Nephron (organoid): Measurements from ENCODE around the gene IFI44L.

Experiments used
- H3K27ac Mint-ChIP-seq, 3 experiments: 2 replicates each; pipeline ENCODE4 v1.8.0; 2020; ENCODE audit warnings: mixed read lengths in 3 of 3, mild to moderate bottlenecking in 2 of 3, moderate library complexity in 1 of 3
- H3K27me3 Mint-ChIP-seq: 2 replicates; pipeline ENCODE4 v1.8.0; 2021; ENCODE audit warnings: low read depth, mild to moderate bottlenecking, moderate library complexity, mixed read lengths
- H3K36me3 Mint-ChIP-seq: 2 replicates; pipeline ENCODE4 v1.8.0; 2020; ENCODE audit warnings: low read depth, mixed read lengths
- H3K4me1 Mint-ChIP-seq: 2 replicates; pipeline ENCODE4 v1.8.0; 2020; ENCODE audit warnings: mixed read lengths
- H3K4me3 Mint-ChIP-seq, 3 experiments: 2 replicates each; pipeline ENCODE4 v1.8.0; 2020; ENCODE audit warnings: mild to moderate bottlenecking in 3 of 3, mixed read lengths in 3 of 3, moderate library complexity in 2 of 3
- H3K9me3 Mint-ChIP-seq: 2 replicates; pipeline ENCODE4 v1.8.0; 2020; ENCODE audit warnings: mixed read lengths
- CTCF ChIP-seq, 3 experiments: fragments of 200-600 bp; sonication (generic); IDR thresholded peaks; one replicate each; pipeline ENCODE4 v1.5.0; 2021; ENCODE audit warnings: antibody characterized with exemption in 3 of 3; ENCODE audit not compliant: unreplicated experiment in 3 of 3

Gene IFI44L

GRCh38 chr1:78622548-78622947, 2.3 kb downstream of the IFI44L start:
- Mint-ChIP-seq H3K4me3 (peak overlapping the region in 2 of 3 experiments; percentile 40 to 75), H3K36me3 (no peaks in the 10 kb centered on the region), H3K4me1 (peaks cover 31% of the 10 kb centered on the region), H3K9me3 (no peaks in the 10 kb centered on the region), H3K27ac (peak overlapping the region in 2 of 3 experiments; percentile 18 to 83), H3K27me3 (peaks cover 3% of the 10 kb centered on the region)
- TF ChIP-seq CTCF (IDR thresholded peaks at IDR 0.05; ENCODE audit: unreplicated experiment in 3 of 3) = no peak

GRCh38 chr1:78624035-78624434, 3.8 kb downstream of the IFI44L start:
- H3K27me3 Mint-ChIP-seq = peaks cover 3% of the 10 kb centered on the region
- TF ChIP-seq CTCF (IDR thresholded peaks at IDR 0.05; ENCODE audit: unreplicated experiment in 3 of 3) = no peak
- H3K27ac Mint-ChIP-seq = no peak overlapping the region
- no peak overlapping the region for H3K4me3 Mint-ChIP-seq
- H3K36me3 Mint-ChIP-seq = no peaks in the 10 kb centered on the region
- H3K4me1 Mint-ChIP-seq = peaks cover 20% of the 10 kb centered on the region
- no peaks in the 10 kb centered on the region for H3K9me3 Mint-ChIP-seq

GRCh38 chr1:78627321-78627720, 7.1 kb downstream of the IFI44L start:
- Mint-ChIP-seq H3K27me3 (peaks cover 3% of the 10 kb centered on the region), H3K27ac (no peak overlapping the region), H3K4me3 (no peak overlapping the region), H3K9me3 (no peaks in the 10 kb centered on the region), H3K36me3 (no peaks in the 10 kb centered on the region), H3K4me1 (no peaks in the 10 kb centered on the region)
- no peak for TF ChIP-seq CTCF (IDR thresholded peaks at IDR 0.05; ENCODE audit: unreplicated experiment in 3 of 3)

- Mint-ChIP-seq H3K4me3 (no peak overlapping the region), H3K9me3 (peaks cover 3% of the 10 kb centered on the region), H3K4me1 (no peaks in the 10 kb centered on the region), H3K27ac (no peak overlapping the region), H3K27me3 (no peaks in the 10 kb centered on the region), H3K36me3 (no peaks in the 10 kb centered on the region)
- TF ChIP-seq CTCF (IDR thresholded peaks at IDR 0.05; ENCODE audit: unreplicated experiment in 3 of 3) = no peak
Measured at GRCh38 chr1:78630600-78630999, 10.4 kb downstream of the IFI44L start.

- no peaks in the 10 kb centered on the region for H3K4me1 Mint-ChIP-seq
- peaks cover 3% of the 10 kb centered on the region for H3K9me3 Mint-ChIP-seq
- H3K4me3 Mint-ChIP-seq = no peak overlapping the region
- H3K27ac Mint-ChIP-seq = no peak overlapping the region
- no peaks in the 10 kb centered on the region for H3K27me3 Mint-ChIP-seq
- TF ChIP-seq CTCF (IDR thresholded peaks at IDR 0.05; ENCODE audit: unreplicated experiment in 3 of 3) = no peak
- H3K36me3 Mint-ChIP-seq = no peaks in the 10 kb centered on the region
Measured at GRCh38 chr1:78633209-78633608, 13.0 kb downstream of the IFI44L start.

GRCh38 chr1:78640462-78640861, 20.2 kb downstream of the IFI44L start:
- no peak overlapping the region for H3K4me3 Mint-ChIP-seq
- no peak for TF ChIP-seq CTCF (IDR thresholded peaks at IDR 0.05; ENCODE audit: unreplicated experiment in 3 of 3)
- H3K4me1 Mint-ChIP-seq = no peaks in the 10 kb centered on the region
- peaks cover 3% of the 10 kb centered on the region for H3K27me3 Mint-ChIP-seq
- peaks cover 6% of the 10 kb centered on the region for H3K36me3 Mint-ChIP-seq
- H3K27ac Mint-ChIP-seq = no peak overlapping the region
- H3K9me3 Mint-ChIP-seq = no peaks in the 10 kb centered on the region
